Measurements from ENCODE around the gene BORCS6.
A peak's percentile ranks its signal among the peaks of the same experiment; 100 is the strongest.

Gene BORCS6

GRCh38 chr17:8162233-8162996 is 27.6 kb downstream of the BORCS6 start, which contains the start of gene VAMP2:
Gene VAMP2 (minus strand): TSS chr17:8162948. CDS start chr17:8162879, 69 bp downstream.
- TF ChIP-seq, protein P1, sequence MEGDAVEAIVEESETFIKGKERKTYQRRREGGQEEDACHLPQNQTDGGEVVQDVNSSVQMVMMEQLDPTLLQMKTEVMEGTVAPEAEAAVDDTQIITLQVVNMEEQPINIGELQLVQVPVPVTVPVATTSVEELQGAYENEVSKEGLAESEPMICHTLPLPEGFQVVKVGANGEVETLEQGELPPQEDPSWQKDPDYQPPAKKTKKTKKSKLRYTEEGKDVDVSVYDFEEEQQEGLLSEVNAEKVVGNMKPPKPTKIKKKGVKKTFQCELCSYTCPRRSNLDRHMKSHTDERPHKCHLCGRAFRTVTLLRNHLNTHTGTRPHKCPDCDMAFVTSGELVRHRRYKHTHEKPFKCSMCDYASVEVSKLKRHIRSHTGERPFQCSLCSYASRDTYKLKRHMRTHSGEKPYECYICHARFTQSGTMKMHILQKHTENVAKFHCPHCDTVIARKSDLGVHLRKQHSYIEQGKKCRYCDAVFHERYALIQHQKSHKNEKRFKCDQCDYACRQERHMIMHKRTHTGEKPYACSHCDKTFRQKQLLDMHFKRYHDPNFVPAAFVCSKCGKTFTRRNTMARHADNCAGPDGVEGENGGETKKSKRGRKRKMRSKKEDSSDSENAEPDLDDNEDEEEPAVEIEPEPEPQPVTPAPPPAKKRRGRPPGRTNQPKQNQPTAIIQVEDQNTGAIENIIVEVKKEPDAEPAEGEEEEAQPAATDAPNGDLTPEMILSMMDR (IDR thresholded peaks at IDR 0.05): no peak
- Histone ChIP-seq H3K4me1 (ENCODE audit: control insufficient read depth in 1 of 2, insufficient read depth in 1 of 2, low read depth in 1 of 2, low read length in 1 of 2) (peaks cover 58 to 59% of the 10 kb centered on the region in 2 experiments), H3K27ac (peak within 1 kb of the TSS; percentile 95), H3K4me3 (ENCODE audit: low read depth in 1 of 2, low read length in 1 of 2) (peak within 1 kb of the TSS; percentile 94 to 95), H3K36me3 (peaks cover 33% of the 10 kb centered on the region), H3K27me3 (no peaks in the 10 kb centered on the region), H3K9me3 (no peaks in the 10 kb centered on the region)

DNA sequence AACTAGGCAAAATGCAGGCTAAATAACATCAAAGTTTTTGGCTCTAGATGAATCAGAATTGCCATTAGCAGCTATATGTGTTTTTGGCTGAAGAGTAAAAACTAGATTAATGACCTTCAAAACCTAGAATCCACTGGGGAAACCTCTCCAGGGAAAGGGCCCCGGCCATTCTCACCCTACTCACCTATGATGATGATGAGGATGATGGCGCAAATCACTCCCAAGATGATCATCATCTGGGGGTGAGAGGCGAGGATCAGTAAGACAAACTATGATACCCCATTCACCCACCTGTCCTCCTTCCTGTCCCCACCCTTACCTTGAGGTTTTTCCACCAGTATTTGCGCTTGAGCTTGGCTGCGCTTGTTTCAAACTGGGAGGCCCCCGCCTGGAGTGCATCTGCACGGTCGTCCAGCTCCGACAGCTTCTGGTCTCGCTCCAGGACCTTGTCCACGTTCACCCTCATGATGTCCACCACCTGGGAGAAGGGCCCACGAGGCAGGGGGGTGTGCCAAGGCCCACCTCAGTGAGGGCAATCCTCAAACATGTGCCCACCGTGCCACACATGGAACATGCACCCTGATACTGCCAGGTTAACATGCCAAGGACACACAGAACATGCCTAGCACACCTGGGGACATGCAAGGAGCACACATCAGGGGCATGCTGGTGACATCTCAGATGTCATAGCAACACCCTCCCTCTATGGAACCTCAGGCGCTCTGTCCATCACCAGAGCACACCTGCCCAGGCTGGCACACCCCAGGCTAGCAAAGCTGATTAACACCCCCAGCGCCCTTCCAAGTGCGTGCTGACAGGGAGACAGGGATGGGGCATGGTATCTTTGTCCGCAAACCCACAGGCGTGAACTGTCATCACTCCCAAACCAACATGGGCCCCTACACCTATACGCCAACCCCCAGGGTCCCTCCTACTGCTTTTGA is 28.4 kb downstream of the BORCS6 start:
- Histone ChIP-seq H3K36me3 (peaks cover 33% of the 10 kb centered on the region), H3K27ac (peak overlapping the region; percentile 95), H3K9me3 (no peaks in the 10 kb centered on the region), H3K4me3 (ENCODE audit: low read depth in 1 of 2, low read length in 1 of 2) (peak overlapping the region; percentile 94 to 95), H3K4me1 (ENCODE audit: control insufficient read depth in 1 of 2, insufficient read depth in 1 of 2, low read depth in 1 of 2, low read length in 1 of 2) (peaks cover 65 to 66% of the 10 kb centered on the region in 2 experiments), H3K27me3 (no peaks in the 10 kb centered on the region)
- TF ChIP-seq, protein P1 (IDR thresholded peaks at IDR 0.05): no peak

GRCh38 chr17:8160741-8161221 is 29.2 kb downstream of the BORCS6 start:
- Histone ChIP-seq H3K9me3 (no peaks in the 10 kb centered on the region), H3K4me1 (ENCODE audit: control insufficient read depth in 1 of 2, insufficient read depth in 1 of 2, low read depth in 1 of 2, low read length in 1 of 2) (peaks cover 69 to 70% of the 10 kb centered on the region in 2 experiments), H3K36me3 (peaks cover 33% of the 10 kb centered on the region), H3K27ac (peak overlapping the region; percentile 95), H3K4me3 (ENCODE audit: low read depth in 1 of 2, low read length in 1 of 2) (peak overlapping the region; percentile 94 to 95), H3K27me3 (no peaks in the 10 kb centered on the region)
- TF ChIP-seq, protein P1 (IDR thresholded peaks at IDR 0.05): no peak

GRCh38 chr17:8160224-8160577 is 29.8 kb downstream of the BORCS6 start:
- H3K4me3 ChIP-seq (ENCODE audit: low read depth in 1 of 2, low read length in 1 of 2): no peak overlapping the region
- peak overlapping the region; percentile 95 for H3K27ac ChIP-seq
- H3K4me1 ChIP-seq (ENCODE audit: control insufficient read depth in 1 of 2, insufficient read depth in 1 of 2, low read depth in 1 of 2, low read length in 1 of 2): peaks cover 75 to 76% of the 10 kb centered on the region in 2 experiments
- TF ChIP-seq, protein P1 (IDR thresholded peaks at IDR 0.05): no peak
- peaks cover 33% of the 10 kb centered on the region for H3K36me3 ChIP-seq
- no peaks in the 10 kb centered on the region for H3K27me3 ChIP-seq
- H3K9me3 ChIP-seq: no peaks in the 10 kb centered on the region

DNA sequence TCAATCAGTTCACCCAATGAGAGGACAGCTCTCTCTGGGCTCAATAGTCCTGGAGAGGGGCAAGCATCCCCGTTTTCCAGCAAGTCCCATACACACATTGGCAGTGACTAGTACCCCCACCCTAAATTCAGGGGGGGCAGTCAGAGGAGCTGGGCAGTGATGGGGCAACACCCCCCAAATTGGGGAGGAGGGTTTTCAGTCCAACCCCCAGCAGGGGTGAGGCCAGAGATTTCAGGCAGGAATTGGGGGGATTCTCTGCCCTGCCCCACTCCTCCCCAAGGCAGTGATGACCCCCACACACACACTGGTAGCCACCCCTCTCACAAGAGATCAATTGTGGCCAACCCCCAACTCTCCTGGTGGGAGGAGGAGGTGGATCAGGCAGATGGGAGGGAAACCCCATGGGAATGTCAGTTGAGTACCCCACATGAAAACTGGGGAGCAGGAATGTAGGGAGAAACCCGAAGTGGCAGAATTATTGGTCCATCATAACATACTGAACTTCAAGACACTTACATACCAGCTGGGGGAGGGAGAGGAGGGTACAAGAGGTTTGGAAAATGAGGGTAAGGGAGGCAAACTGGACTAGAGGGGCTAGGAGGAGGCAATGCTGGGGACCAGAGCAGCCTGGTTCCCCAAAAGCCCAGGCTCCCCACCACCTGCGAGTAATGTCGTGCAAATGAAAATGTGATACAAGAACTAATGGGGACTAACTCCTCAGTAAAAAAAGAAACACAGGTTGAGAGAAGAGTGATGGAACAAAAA is 30.3 kb downstream of the BORCS6 start:
- Histone ChIP-seq H3K27ac (peak overlapping the region; percentile 82), H3K4me3 (ENCODE audit: low read depth in 1 of 2, low read length in 1 of 2) (no peak overlapping the region), H3K36me3 (peaks cover 33% of the 10 kb centered on the region), H3K9me3 (no peaks in the 10 kb centered on the region), H3K27me3 (no peaks in the 10 kb centered on the region), H3K4me1 (ENCODE audit: control insufficient read depth in 1 of 2, insufficient read depth in 1 of 2, low read depth in 1 of 2, low read length in 1 of 2) (peaks cover 76 to 77% of the 10 kb centered on the region in 2 experiments)
- TF ChIP-seq, protein P1 (IDR thresholded peaks at IDR 0.05): no peak

All from neutrophil (primary cell).